SK-N-SH treated with all-trans-retinoic acid at 6 μM for 48 hours (cell line): ENCODE data around the gene CTTNBP2NL.

Experiments
- ATAC-seq: fragments of 200-7000 bp; cut with Tn5 transposase; 3 replicates; pipeline ENCODE4 v1.9.1; 2020; ENCODE audit warnings: mild to moderate bottlenecking, moderate library complexity
- ARNTL ChIP-seq: fragments of 450-650 bp; formaldehyde crosslinking; IDR thresholded peaks from 2 replicates; pipeline ENCODE4 v1.5.0; 2020; ENCODE audit warnings: low read depth, mild to moderate bottlenecking, moderate library complexity, borderline replicate concordance
- BACH2 ChIP-seq: fragments of 250-450 bp; sonication (Bioruptor Pico); IDR thresholded peaks from 2 replicates; pipeline ENCODE4 v1.9.0; 2021; ENCODE audit warnings: mild to moderate bottlenecking, borderline replicate concordance
- CREB5 ChIP-seq: fragments of 250-450 bp; sonication (Bioruptor Pico); IDR thresholded peaks from 2 replicates; pipeline ENCODE4 v1.5.1; 2020; ENCODE audit warnings: low read depth, mild to moderate bottlenecking, moderate library complexity
- CSDC2 ChIP-seq: fragments of 250-450 bp; sonication (Bioruptor Pico); IDR thresholded peaks from 2 replicates; pipeline ENCODE4 v1.5.0; 2020; ENCODE audit warnings: mild to moderate bottlenecking, moderate library complexity
- ESRRG ChIP-seq: fragments of 250-450 bp; sonication (Bioruptor Pico); IDR thresholded peaks from 2 replicates; pipeline ENCODE4 v1.6.1; 2021; ENCODE audit warnings: mild to moderate bottlenecking
- GLIS3 ChIP-seq: fragments of 250-450 bp; sonication (Bioruptor Pico); IDR thresholded peaks from 2 replicates; pipeline ENCODE4 v1.5.0; 2020; ENCODE audit warnings: mild to moderate bottlenecking, moderate library complexity
- ISL1 ChIP-seq: fragments of 250-450 bp; sonication (Bioruptor Pico); IDR thresholded peaks from 2 replicates; pipeline ENCODE4 v2.1.2; 2022; ENCODE audit warnings: mild to moderate bottlenecking, moderate library complexity
- OSR1 ChIP-seq: fragments of 250-450 bp; sonication (Bioruptor Pico); IDR thresholded peaks from 2 replicates; pipeline ENCODE4 v1.8.0; 2022; ENCODE audit warnings: moderate library complexity, mild to moderate bottlenecking, inconsistent platforms
- POU6F1 ChIP-seq: fragments of 250-450 bp; sonication (Bioruptor Pico); IDR thresholded peaks from 2 replicates; pipeline ENCODE4 v1.8.0; 2021; ENCODE audit warnings: low read depth, mild to moderate bottlenecking, moderate library complexity, borderline replicate concordance
- PPARA ChIP-seq: fragments of 250-450 bp; sonication (Bioruptor Pico); IDR thresholded peaks from 2 replicates; pipeline ENCODE4 v1.5.0; 2020; ENCODE audit warnings: mild to moderate bottlenecking, borderline replicate concordance
- RARB ChIP-seq: fragments of 250-450 bp; sonication (Bioruptor Pico); IDR thresholded peaks from 2 replicates; pipeline ENCODE4 v1.8.0; 2021; ENCODE audit warnings: mild to moderate bottlenecking, moderate library complexity
- SNAI2 ChIP-seq: fragments of 250-450 bp; sonication (Bioruptor Pico); IDR thresholded peaks from 2 replicates; pipeline ENCODE4 v1.5.0; 2020; ENCODE audit warnings: mild to moderate bottlenecking, moderate library complexity
- TCF4 ChIP-seq: fragments of 250-450 bp; sonication (Bioruptor Pico); IDR thresholded peaks from 2 replicates; pipeline ENCODE4 v1.8.0; 2021; ENCODE audit warnings: mild to moderate bottlenecking, moderate library complexity, borderline replicate concordance
- TOX ChIP-seq: fragments of 250-450 bp; sonication (Bioruptor Pico); IDR thresholded peaks from 2 replicates; pipeline ENCODE4 v1.8.0; 2021; ENCODE audit warnings: mild to moderate bottlenecking, moderate library complexity, borderline replicate concordance
- ZC3H10 ChIP-seq: fragments of 250-450 bp; sonication (Bioruptor Pico); IDR thresholded peaks from 2 replicates; pipeline ENCODE4 v1.5.1; 2021; ENCODE audit warnings: mild to moderate bottlenecking, moderate library complexity
- ZFP3 ChIP-seq: fragments of 250-450 bp; sonication (Bioruptor Pico); IDR thresholded peaks from 2 replicates; pipeline ENCODE4 v1.5.0; 2020; ENCODE audit warnings: mild to moderate bottlenecking, moderate library complexity
- ZFP30 ChIP-seq: fragments of 450-650 bp; formaldehyde crosslinking; IDR thresholded peaks from 2 replicates; pipeline ENCODE4 v1.5.0; 2022; ENCODE audit warnings: mild to moderate bottlenecking, moderate library complexity
- ZNF565 ChIP-seq: fragments of 450-650 bp; formaldehyde crosslinking; conservative IDR thresholded peaks from 2 replicates; pipeline ENCODE4 v1.5.0; 2020; ENCODE audit warnings: low read depth, mild to moderate bottlenecking, moderate library complexity
- ZNF8 ChIP-seq: fragments of 450-650 bp; formaldehyde crosslinking; IDR thresholded peaks from 2 replicates; pipeline ENCODE4 v1.5.0; 2020; ENCODE audit warnings: mild to moderate bottlenecking, moderate library complexity
- TF ChIP-seq, protein P1 (sequence below): fragments of 250-450 bp; sonication (Bioruptor Pico); IDR thresholded peaks from 2 replicates; pipeline ENCODE4 v1.5.0; 2020; ENCODE audit warnings: mild to moderate bottlenecking, moderate library complexity
- TF ChIP-seq, protein P2 (sequence below): fragments of 250-450 bp; sonication (Bioruptor Pico); IDR thresholded peaks from 2 replicates; pipeline ENCODE4 v1.5.1; 2021; ENCODE audit warnings: mild to moderate bottlenecking, moderate library complexity

The CTTNBP2NL gene

GRCh38 chr1:112375701-112376100, 20.3 kb upstream of the CTTNBP2NL start:
- TF ChIP-seq TCF4 (CRISPR knock-in tag) (no peak), ZNF565 (no peak)
- no peak for ATAC-seq

GRCh38 chr1:112380356-112380755, 15.7 kb upstream of the CTTNBP2NL start:
- TF ChIP-seq ZC3H10 (CRISPR knock-in tag): no peak
- TF ChIP-seq, protein P1, sequence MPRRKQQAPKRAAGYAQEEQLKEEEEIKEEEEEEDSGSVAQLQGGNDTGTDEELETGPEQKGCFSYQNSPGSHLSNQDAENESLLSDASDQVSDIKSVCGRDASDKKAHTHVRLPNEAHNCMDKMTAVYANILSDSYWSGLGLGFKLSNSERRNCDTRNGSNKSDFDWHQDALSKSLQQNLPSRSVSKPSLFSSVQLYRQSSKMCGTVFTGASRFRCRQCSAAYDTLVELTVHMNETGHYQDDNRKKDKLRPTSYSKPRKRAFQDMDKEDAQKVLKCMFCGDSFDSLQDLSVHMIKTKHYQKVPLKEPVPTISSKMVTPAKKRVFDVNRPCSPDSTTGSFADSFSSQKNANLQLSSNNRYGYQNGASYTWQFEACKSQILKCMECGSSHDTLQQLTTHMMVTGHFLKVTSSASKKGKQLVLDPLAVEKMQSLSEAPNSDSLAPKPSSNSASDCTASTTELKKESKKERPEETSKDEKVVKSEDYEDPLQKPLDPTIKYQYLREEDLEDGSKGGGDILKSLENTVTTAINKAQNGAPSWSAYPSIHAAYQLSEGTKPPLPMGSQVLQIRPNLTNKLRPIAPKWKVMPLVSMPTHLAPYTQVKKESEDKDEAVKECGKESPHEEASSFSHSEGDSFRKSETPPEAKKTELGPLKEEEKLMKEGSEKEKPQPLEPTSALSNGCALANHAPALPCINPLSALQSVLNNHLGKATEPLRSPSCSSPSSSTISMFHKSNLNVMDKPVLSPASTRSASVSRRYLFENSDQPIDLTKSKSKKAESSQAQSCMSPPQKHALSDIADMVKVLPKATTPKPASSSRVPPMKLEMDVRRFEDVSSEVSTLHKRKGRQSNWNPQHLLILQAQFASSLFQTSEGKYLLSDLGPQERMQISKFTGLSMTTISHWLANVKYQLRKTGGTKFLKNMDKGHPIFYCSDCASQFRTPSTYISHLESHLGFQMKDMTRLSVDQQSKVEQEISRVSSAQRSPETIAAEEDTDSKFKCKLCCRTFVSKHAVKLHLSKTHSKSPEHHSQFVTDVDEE (CRISPR knock-in tag): no peak
- no peak for TF ChIP-seq OSR1 (CRISPR knock-in tag)
- no peak for TF ChIP-seq ZFP3 (CRISPR knock-in tag)
- TF ChIP-seq SNAI2 (CRISPR knock-in tag): no peak
- no peak for TF ChIP-seq ZNF565
- no peak for TF ChIP-seq CREB5 (CRISPR knock-in tag)
- TF ChIP-seq POU6F1 (CRISPR knock-in tag): no peak
- TF ChIP-seq, protein P2, sequence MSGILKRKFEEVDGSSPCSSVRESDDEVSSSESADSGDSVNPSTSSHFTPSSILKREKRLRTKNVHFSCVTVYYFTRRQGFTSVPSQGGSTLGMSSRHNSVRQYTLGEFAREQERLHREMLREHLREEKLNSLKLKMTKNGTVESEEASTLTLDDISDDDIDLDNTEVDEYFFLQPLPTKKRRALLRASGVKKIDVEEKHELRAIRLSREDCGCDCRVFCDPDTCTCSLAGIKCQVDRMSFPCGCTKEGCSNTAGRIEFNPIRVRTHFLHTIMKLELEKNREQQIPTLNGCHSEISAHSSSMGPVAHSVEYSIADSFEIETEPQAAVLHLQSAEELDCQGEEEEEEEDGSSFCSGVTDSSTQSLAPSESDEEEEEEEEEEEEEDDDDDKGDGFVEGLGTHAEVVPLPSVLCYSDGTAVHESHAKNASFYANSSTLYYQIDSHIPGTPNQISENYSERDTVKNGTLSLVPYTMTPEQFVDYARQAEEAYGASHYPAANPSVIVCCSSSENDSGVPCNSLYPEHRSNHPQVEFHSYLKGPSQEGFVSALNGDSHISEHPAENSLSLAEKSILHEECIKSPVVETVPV (CRISPR knock-in tag): no peak
- no peak for TF ChIP-seq ISL1 (CRISPR knock-in tag)
- no peak for TF ChIP-seq ARNTL (CRISPR knock-in tag)
- TF ChIP-seq TOX: no peak
- no peak for TF ChIP-seq BACH2 (CRISPR knock-in tag)
- no peak for TF ChIP-seq GLIS3 (CRISPR knock-in tag)
- no peak for TF ChIP-seq TCF4 (CRISPR knock-in tag)
- ATAC-seq: no peak

GRCh38 chr1:112381324-112382076, 14.5 kb upstream of the CTTNBP2NL start:
- TF ChIP-seq GLIS3 (CRISPR knock-in tag) (no peak), ZNF8 (CRISPR knock-in tag) (no peak), ZFP30 (no peak), CSDC2 (CRISPR knock-in tag) (no peak), ESRRG (CRISPR knock-in tag) (no peak), SNAI2 (CRISPR knock-in tag) (no peak), RARB (CRISPR knock-in tag) (no peak), ZNF565 (no peak), PPARA (no peak), BACH2 (CRISPR knock-in tag) (no peak), ARNTL (CRISPR knock-in tag) (no peak), CREB5 (CRISPR knock-in tag) (no peak), ZC3H10 (CRISPR knock-in tag) (no peak), POU6F1 (CRISPR knock-in tag) (no peak)
- TF ChIP-seq, protein P2 (CRISPR knock-in tag): no peak
- ATAC-seq: no peak
